Measurements from ENCODE around the gene CAND2.
"Not testable (repeated sequence)": the region's sequence is repeated elsewhere in the genome, so short reads cannot be mapped to it uniquely, and the experiment has no call there.

The CAND2 gene

GRCh38 chr3:12879191-12879815 is 82.8 kb downstream of the CAND2 start:
- H3K9me3 ChIP-seq (ENCODE audit: control insufficient read depth, insufficient read depth, low read length) = no peaks in the 10 kb centered on the region; the same call in 1 of the 2 replicates
- H3K9ac ChIP-seq (ENCODE audit: low read depth, low read length) = no peak overlapping the region
- H3K36me3 ChIP-seq (ENCODE audit: insufficient read depth, low read length) = no peaks in the 10 kb centered on the region
- no peaks in the 10 kb centered on the region; the same call in 1 of the 2 replicates for H3K4me1 ChIP-seq (ENCODE audit: insufficient read depth, low read length)

- not testable (repeated sequence) for H3K9ac ChIP-seq (ENCODE audit: low read depth, low read length); H3K9me3 ChIP-seq (ENCODE audit: control insufficient read depth, insufficient read depth, low read length); H3K36me3 ChIP-seq (ENCODE audit: insufficient read depth, low read length); H3K4me1 ChIP-seq (ENCODE audit: insufficient read depth, low read length)
These were observed 85.4 kb downstream of the CAND2 start for GRCh38 chr3:12881858-12882257.

- no peaks in the 10 kb centered on the region; the same call in 1 of the 2 replicates for H3K9me3 ChIP-seq (ENCODE audit: control insufficient read depth, insufficient read depth, low read length)
- H3K9ac ChIP-seq (ENCODE audit: low read depth, low read length) = no peak overlapping the region; the same call in 1 of the 2 replicates
- H3K36me3 ChIP-seq (ENCODE audit: insufficient read depth, low read length) = no peaks in the 10 kb centered on the region
- H3K4me1 ChIP-seq (ENCODE audit: insufficient read depth, low read length) = no peaks in the 10 kb centered on the region; the same call in 1 of the 2 replicates
These were observed 86.1 kb downstream of the CAND2 start for GRCh38 chr3:12882336-12883310.

- Histone ChIP-seq H3K36me3 (ENCODE audit: insufficient read depth, low read length) (no peaks in the 10 kb centered on the region), H3K4me1 (ENCODE audit: insufficient read depth, low read length) (no peaks in the 10 kb centered on the region; the same call in 1 of the 2 replicates), H3K9ac (ENCODE audit: low read depth, low read length) (no peak overlapping the region)
These were observed 87.8 kb downstream of the CAND2 start for GRCh38 chr3:12884186-12884680.

More at GRCh38 chr3:12884186-12884680, 87.8 kb downstream of the CAND2 start:
- H3K9me3 ChIP-seq (ENCODE audit: control insufficient read depth, insufficient read depth, low read length) = no peaks in the 10 kb centered on the region; the same call in 1 of the 2 replicates
